KOPT-K1 (cell line): ENCODE results near the gene TMIGD1.
"Not testable (repeated sequence)": the region's sequence is repeated elsewhere in the genome, so short reads cannot be mapped to it uniquely, and the experiment has no call there.

ENCODE experiments used
- H3K27ac ChIP-seq: fragments of 200-600 bp; sonication (generic); 2 replicates; pipeline ENCODE4 v1.5.1; 2016; ENCODE audit warnings: antibody characterized with exemption, mild to moderate bottlenecking, low read depth, low read length; ENCODE audit not compliant: poor library complexity, severe bottlenecking
- H3K36me3 ChIP-seq: fragments of 200-600 bp; sonication (generic); 2 replicates; pipeline ENCODE4 v1.5.1; 2017; ENCODE audit warnings: antibody characterized with exemption, mild to moderate bottlenecking, low read length, moderate library complexity; ENCODE audit not compliant: insufficient read depth
- H3K9me3 ChIP-seq: fragments of 200-600 bp; sonication (generic); 2 replicates; pipeline ENCODE4 v1.5.1; 2017; ENCODE audit warnings: antibody characterized with exemption, low read length, mild to moderate bottlenecking; ENCODE audit not compliant: insufficient read depth, poor library complexity, severe bottlenecking

Gene TMIGD1

GRCh38 chr17:30368912-30369720 is 35.3 kb upstream of the TMIGD1 start:
- Histone ChIP-seq H3K36me3 (no peaks in the 10 kb centered on the region), H3K27ac (no peak overlapping the region), H3K9me3 (no peaks in the 10 kb centered on the region)

GRCh38 chr17:30366536-30366935 is 32.7 kb upstream of the TMIGD1 start:
- no peak overlapping the region for H3K27ac ChIP-seq
- peaks cover 8% of the 10 kb centered on the region for H3K9me3 ChIP-seq
- no peaks in the 10 kb centered on the region for H3K36me3 ChIP-seq

GRCh38 chr17:30363715-30364202 is 29.9 kb upstream of the TMIGD1 start:
- Histone ChIP-seq H3K27ac (no peak overlapping the region), H3K36me3 (no peaks in the 10 kb centered on the region), H3K9me3 (peaks cover 14% of the 10 kb centered on the region)

GRCh38 chr17:30361766-30362279 is 28.0 kb upstream of the TMIGD1 start:
- Histone ChIP-seq H3K9me3 (peaks cover 14% of the 10 kb centered on the region), H3K27ac (no peak overlapping the region), H3K36me3 (no peaks in the 10 kb centered on the region)

GRCh38 chr17:30360086-30360808 is 26.4 kb upstream of the TMIGD1 start:
- Histone ChIP-seq H3K27ac (no peak overlapping the region), H3K36me3 (no peaks in the 10 kb centered on the region), H3K9me3 (peaks cover 14% of the 10 kb centered on the region)

GRCh38 chr17:30358055-30358760 is 24.4 kb upstream of the TMIGD1 start:
- H3K36me3 ChIP-seq = no peaks in the 10 kb centered on the region
- peaks cover 14% of the 10 kb centered on the region for H3K9me3 ChIP-seq
- no peak overlapping the region for H3K27ac ChIP-seq

- no peaks in the 10 kb centered on the region for H3K36me3 ChIP-seq
- H3K27ac ChIP-seq = no peak overlapping the region
- peaks cover 14% of the 10 kb centered on the region for H3K9me3 ChIP-seq
Measured at GRCh38 chr17:30357476-30357875, 23.6 kb upstream of the TMIGD1 start.

- Histone ChIP-seq H3K9me3 (no peaks in the 10 kb centered on the region), H3K27ac (no peak overlapping the region), H3K36me3 (no peaks in the 10 kb centered on the region)
Measured at GRCh38 chr17:30354701-30355100, 20.8 kb upstream of the TMIGD1 start.

GRCh38 chr17:30352240-30352814 is 18.5 kb upstream of the TMIGD1 start:
- no peaks in the 10 kb centered on the region for H3K36me3 ChIP-seq
- H3K27ac ChIP-seq = no peak overlapping the region
- H3K9me3 ChIP-seq = no peaks in the 10 kb centered on the region

GRCh38 chr17:30351735-30352134 is 17.9 kb upstream of the TMIGD1 start:
- Histone ChIP-seq H3K9me3 (no peaks in the 10 kb centered on the region), H3K27ac (no peak overlapping the region), H3K36me3 (no peaks in the 10 kb centered on the region)

- H3K36me3 ChIP-seq, H3K27ac ChIP-seq, H3K9me3 ChIP-seq: not testable (repeated sequence)
Measured at GRCh38 chr17:30351263-30351662, 17.4 kb upstream of the TMIGD1 start.

GRCh38 chr17:30349252-30349651 is 15.4 kb upstream of the TMIGD1 start:
- Histone ChIP-seq H3K36me3 (no peaks in the 10 kb centered on the region), H3K27ac (no peak overlapping the region), H3K9me3 (no peaks in the 10 kb centered on the region)

GRCh38 chr17:30347488-30347887 is 13.6 kb upstream of the TMIGD1 start:
- Histone ChIP-seq H3K9me3 (no peaks in the 10 kb centered on the region), H3K27ac (no peak overlapping the region), H3K36me3 (no peaks in the 10 kb centered on the region)

GRCh38 chr17:30346221-30346795 is 12.5 kb upstream of the TMIGD1 start:
- Histone ChIP-seq H3K9me3 (no peaks in the 10 kb centered on the region), H3K27ac (no peak overlapping the region), H3K36me3 (no peaks in the 10 kb centered on the region)
